Mesendoderm (in vitro differentiated cells): ENCODE results near the gene RSAD1.

Experiments
- DNase-seq: peaks from one replicate; pipeline ENCODE4 v3.0.0; 2013
- H2AK5ac ChIP-seq: 2 replicates; pipeline ENCODE4 v1.6.1; 2013; ENCODE audit warnings: low read length, inconsistent platforms
- H2BK120ac ChIP-seq: 2 replicates; pipeline ENCODE4 v1.6.1; 2013; ENCODE audit warnings: low read depth, mild to moderate bottlenecking, low read length, moderate library complexity, mixed read lengths
- H2BK15ac ChIP-seq: replicated peaks from 2 replicates; pipeline ENCODE4 v1.6.1; 2013; ENCODE audit warnings: low read depth, mild to moderate bottlenecking, moderate library complexity
- H2BK5ac ChIP-seq: 2 replicates; pipeline ENCODE4 v1.6.1; 2013; ENCODE audit warnings: low read length, inconsistent platforms
- H3K18ac ChIP-seq: 2 replicates; pipeline ENCODE4 v1.6.1; 2013; ENCODE audit warnings: mild to moderate bottlenecking, low read length, mixed read lengths
- H3K23ac ChIP-seq: one replicate; pipeline ENCODE4 v1.6.1; 2013; ENCODE audit warnings: low read length
- H3K27ac ChIP-seq: 2 replicates; pipeline ENCODE4 v1.5.1; 2013; ENCODE audit warnings: low read depth, mild to moderate bottlenecking, inconsistent platforms, low read length, moderate library complexity
- H3K27me3 ChIP-seq: 2 replicates; pipeline ENCODE4 v1.6.1; 2013; ENCODE audit warnings: low read length, control low read depth, mild to moderate bottlenecking, inconsistent platforms; ENCODE audit not compliant: insufficient read depth, poor library complexity
- H3K36me3 ChIP-seq: 2 replicates; pipeline ENCODE4 v1.6.1; 2013; ENCODE audit warnings: low read length, inconsistent platforms; ENCODE audit not compliant: control insufficient read depth, insufficient read depth
- H3K4ac ChIP-seq: one replicate; pipeline ENCODE4 v1.6.1; 2013; ENCODE audit warnings: low read depth, mild to moderate bottlenecking, low read length, moderate library complexity
- H3K4me1 ChIP-seq: 2 replicates; pipeline ENCODE4 v1.6.1; 2013; ENCODE audit warnings: low read depth, low read length, inconsistent platforms; ENCODE audit not compliant: control insufficient read depth
- H3K4me2 ChIP-seq: 2 replicates; pipeline ENCODE4 v1.6.1; 2013; ENCODE audit warnings: low read length
- H3K4me3 ChIP-seq: 2 replicates; pipeline ENCODE4 v1.5.1; 2013; ENCODE audit warnings: mild to moderate bottlenecking, low read length
- H3K56ac ChIP-seq: one replicate; pipeline ENCODE4 v1.6.1; 2013; ENCODE audit warnings: low read length
- H3K79me1 ChIP-seq: 2 replicates; pipeline ENCODE4 v1.6.1; 2013; ENCODE audit warnings: low read length, inconsistent platforms
- H3K79me2 ChIP-seq: 2 replicates; pipeline ENCODE4 v1.6.1; 2013; ENCODE audit warnings: mild to moderate bottlenecking, low read length; ENCODE audit not compliant: control insufficient read depth, insufficient read depth
- H3K9ac ChIP-seq: 2 replicates; pipeline ENCODE4 v1.6.1; 2013; ENCODE audit warnings: low read length, inconsistent platforms
- H4K5ac ChIP-seq: one replicate; pipeline ENCODE4 v1.6.1; 2013; ENCODE audit warnings: low read length
- H4K8ac ChIP-seq: one replicate; pipeline ENCODE4 v1.6.1; 2013; ENCODE audit warnings: low read depth, mild to moderate bottlenecking, control low read depth, low read length, moderate library complexity
- WGBS: extraction: QIAGEN DNeasy Blood & Tissue Kit; methylation state at CpG from one replicate; pipeline ENCODE4 v1.1.7; 2013; ENCODE audit warnings: low lambda C conversion rate, missing lambda C conversion rate; ENCODE audit not compliant: insufficient coverage; ENCODE audit errors: extremely low coverage; 5-methylcytosine and 5-hydroxymethylcytosine counted together

RSAD1 gene

DNA sequence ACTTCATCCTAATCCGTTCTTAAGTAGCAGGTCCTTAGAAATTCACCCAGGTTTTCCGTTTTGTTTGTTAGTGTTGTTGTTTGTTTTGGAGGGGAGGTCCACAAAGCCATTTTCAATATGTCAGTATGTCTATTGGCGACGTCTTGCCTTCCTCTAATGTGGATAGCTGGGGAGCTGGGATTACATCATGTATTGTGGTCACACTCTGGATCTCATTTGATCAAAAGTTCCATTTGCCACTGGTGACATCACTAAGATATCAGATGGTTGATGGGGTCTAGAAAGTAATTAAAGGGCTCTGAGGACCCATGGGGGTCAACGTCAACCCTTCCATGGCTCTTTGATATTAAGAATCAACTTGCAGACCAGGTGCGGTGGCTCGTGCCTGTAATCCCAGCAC is 51.2 kb downstream of the RSAD1 start:
- Histone ChIP-seq H3K56ac (no peak overlapping the region), H3K36me3 (no peaks in the 10 kb centered on the region), H2AK5ac (no peak overlapping the region), H4K5ac (no peak overlapping the region), H4K8ac (no peak overlapping the region), H3K23ac (no peak overlapping the region), H3K9ac (no peak overlapping the region), H3K4ac (no peak overlapping the region), H3K4me3 (no peak overlapping the region), H3K4me1 (peaks cover 4% of the 10 kb centered on the region), H3K18ac (no peak overlapping the region), H3K79me2 (no peaks in the 10 kb centered on the region), H3K4me2 (no peak overlapping the region), H3K27ac (no peak overlapping the region), H2BK15ac (no peak overlapping the region), H3K79me1 (no peaks in the 10 kb centered on the region), H3K27me3 (no peaks in the 10 kb centered on the region), H2BK120ac (no peak overlapping the region), H2BK5ac (no peak overlapping the region)
- WGBS: no CpG with 5 or more reads among the region's 7 CpGs
- DNase-seq: no peak

GRCh38 chr17:50531428-50532025 is 52.9 kb downstream of the RSAD1 start:
- H3K4ac ChIP-seq: no peak overlapping the region
- H4K5ac ChIP-seq: no peak overlapping the region
- peaks cover 4% of the 10 kb centered on the region for H3K4me1 ChIP-seq
- no peaks in the 10 kb centered on the region for H3K27me3 ChIP-seq
- H3K4me3 ChIP-seq: no peak overlapping the region
- no peak overlapping the region for H3K9ac ChIP-seq
- no CpG with 5 or more reads among the region's 6 CpGs for WGBS
- H3K4me2 ChIP-seq: no peak overlapping the region
- H3K79me2 ChIP-seq: no peaks in the 10 kb centered on the region
- no peaks in the 10 kb centered on the region for H3K36me3 ChIP-seq
- H3K27ac ChIP-seq: no peak overlapping the region
- no peak overlapping the region for H3K56ac ChIP-seq
- H3K18ac ChIP-seq: no peak overlapping the region
- H4K8ac ChIP-seq: no peak overlapping the region
- H3K23ac ChIP-seq: peak overlapping the region; percentile 51
- H2BK5ac ChIP-seq: no peak overlapping the region
- peak overlapping the region; percentile 46 for H2AK5ac ChIP-seq
- H2BK120ac ChIP-seq: no peak overlapping the region
- no peaks in the 10 kb centered on the region for H3K79me1 ChIP-seq
- DNase-seq: no peak
- H2BK15ac ChIP-seq: no peak overlapping the region

DNA sequence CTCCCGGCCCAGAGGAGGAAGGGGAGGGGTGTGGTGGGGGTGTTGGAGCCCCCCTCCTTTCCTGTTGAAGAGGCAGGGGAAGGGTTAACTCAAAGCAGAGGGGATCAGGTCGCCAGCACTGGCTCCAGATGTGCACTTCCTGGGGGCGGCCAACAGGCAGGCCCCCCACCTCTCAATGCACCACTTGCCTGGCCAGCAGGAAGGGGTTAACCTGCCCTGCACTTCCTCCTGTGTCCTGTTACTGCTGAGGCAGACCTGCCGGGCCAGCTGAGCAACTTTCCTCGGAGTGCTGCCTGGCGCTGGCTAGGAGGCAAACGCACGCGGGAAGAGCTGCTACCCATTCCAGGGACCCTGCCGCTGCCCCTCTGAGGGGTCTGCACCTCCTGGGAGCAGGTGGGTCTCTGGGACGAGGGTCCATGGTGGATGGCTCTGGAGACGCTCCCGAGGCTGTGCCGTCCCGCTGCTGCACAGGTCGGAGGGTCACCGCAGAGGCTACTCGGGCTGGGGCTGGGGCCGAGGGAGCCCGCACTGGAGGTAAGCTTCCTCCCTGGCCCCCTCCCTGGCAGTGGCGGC is 53.9 kb downstream of the RSAD1 start, which contains the start of gene EPN3:
TSS of gene EPN3 (plus strand) at position 284 of the 573 bp plus-strand sequence. CDS start 3,822 bp downstream, outside the sequence.
- H3K4me2 ChIP-seq: peak within 1 kb of the TSS; percentile 93
- no peak within 1 kb of the TSS for H3K23ac ChIP-seq
- no CpG with 5 or more reads among the region's 21 CpGs for WGBS
- no peaks in the 10 kb centered on the region for H3K36me3 ChIP-seq
- H4K5ac ChIP-seq: no peak within 1 kb of the TSS
- H3K27me3 ChIP-seq: no peaks in the 10 kb centered on the region
- DNase-seq: peak; percentile 79
- no peak within 1 kb of the TSS for H3K4ac ChIP-seq
- H3K4me1 ChIP-seq: peaks cover 4% of the 10 kb centered on the region
- H3K27ac ChIP-seq: no peak within 1 kb of the TSS
- H3K18ac ChIP-seq: no peak within 1 kb of the TSS
- H3K56ac ChIP-seq: peak within 1 kb of the TSS; percentile 84
- H3K4me3 ChIP-seq: peak within 1 kb of the TSS; percentile 35
- no peak within 1 kb of the TSS for H4K8ac ChIP-seq
- peak within 1 kb of the TSS; percentile 67 for H3K9ac ChIP-seq
- H2BK5ac ChIP-seq: no peak within 1 kb of the TSS
- H2BK15ac ChIP-seq: no peak within 1 kb of the TSS
- no peaks in the 10 kb centered on the region for H3K79me1 ChIP-seq
- H2AK5ac ChIP-seq: peak within 1 kb of the TSS; percentile 46
- no peak within 1 kb of the TSS for H2BK120ac ChIP-seq
- H3K79me2 ChIP-seq: no peaks in the 10 kb centered on the region

- no peak overlapping the region for H2BK120ac ChIP-seq
- no peak overlapping the region for H3K27ac ChIP-seq
- no peak overlapping the region for H3K4me3 ChIP-seq
- H3K79me2 ChIP-seq: no peaks in the 10 kb centered on the region
- peak overlapping the region; percentile 93 for H3K4me2 ChIP-seq
- H2BK15ac ChIP-seq: no peak overlapping the region
- H2BK5ac ChIP-seq: no peak overlapping the region
- no peaks in the 10 kb centered on the region for H3K79me1 ChIP-seq
- H3K18ac ChIP-seq: no peak overlapping the region
- no peaks in the 10 kb centered on the region for H3K36me3 ChIP-seq
- peaks cover 4% of the 10 kb centered on the region for H3K4me1 ChIP-seq
- no peak overlapping the region for H3K23ac ChIP-seq
- peak; percentile 52 for DNase-seq
- no peak overlapping the region for H4K5ac ChIP-seq
- H4K8ac ChIP-seq: no peak overlapping the region
- H3K56ac ChIP-seq: peak overlapping the region; percentile 84
- no peak overlapping the region for H3K4ac ChIP-seq
- peak overlapping the region; percentile 15 for H3K9ac ChIP-seq
- no peaks in the 10 kb centered on the region for H3K27me3 ChIP-seq
- H2AK5ac ChIP-seq: no peak overlapping the region
- WGBS: no CpG with 5 or more reads among the region's 5 CpGs
These were observed 54.5 kb downstream of the RSAD1 start for GRCh38 chr17:50533185-50533584.

GRCh38 chr17:50533720-50534148 is 55.1 kb downstream of the RSAD1 start:
- Histone ChIP-seq H2BK15ac (no peak overlapping the region), H3K27me3 (no peaks in the 10 kb centered on the region), H3K79me2 (no peaks in the 10 kb centered on the region), H3K4me2 (peak overlapping the region; percentile 86), H2BK5ac (no peak overlapping the region), H3K36me3 (no peaks in the 10 kb centered on the region), H3K9ac (peak overlapping the region; percentile 15), H3K79me1 (no peaks in the 10 kb centered on the region), H2AK5ac (no peak overlapping the region), H3K56ac (peak overlapping the region; percentile 56), H3K4me3 (peak overlapping the region; percentile 7), H2BK120ac (no peak overlapping the region), H3K23ac (no peak overlapping the region), H3K4ac (no peak overlapping the region), H4K5ac (no peak overlapping the region), H3K18ac (no peak overlapping the region), H3K4me1 (peaks cover 4% of the 10 kb centered on the region), H3K27ac (no peak overlapping the region), H4K8ac (no peak overlapping the region)
- no CpG with 5 or more reads among the region's 17 CpGs for WGBS
- DNase-seq: no peak
